ENCODE data around the gene CRIM1. TPM values are rescaled to one million over a fixed set of nuclear protein-coding genes. Genes with fewer than 3 reads are reported as not detected.

The CRIM1 gene
- total and polyA plus RNA-seq, 2 of the 8 experiments (the other 6 are each of a cell fraction or from before 2014, with no cell fraction given): 9.4 to 28.4 TPM

DNA sequence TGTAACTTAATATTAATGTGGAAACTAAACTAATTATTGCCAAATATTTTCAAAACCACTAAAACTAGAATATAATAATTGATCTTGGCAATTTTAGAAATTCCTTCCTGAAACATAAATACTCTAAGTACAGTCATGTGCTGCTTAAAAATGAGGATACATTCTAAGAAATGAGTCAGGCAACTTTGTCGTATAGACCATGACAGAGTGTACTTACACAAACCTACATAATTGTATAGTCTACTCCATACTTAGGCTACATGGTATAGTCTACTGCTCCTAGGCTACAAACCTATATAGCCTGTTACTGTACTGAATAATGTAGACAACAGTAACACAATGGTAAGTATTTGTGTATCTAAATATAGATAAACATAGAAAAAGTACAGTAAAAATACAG is 214.8 kb downstream of the CRIM1 start:
- H4K5ac ChIP-seq (ENCODE audit: insufficient read length, low read depth, low read length): no peak overlapping the region
- POLR2A ChIA-PET (ENCODE audit: partially characterized antibody): no interaction called here
- no peaks in the 10 kb centered on the region for H3K23me2 ChIP-seq (ENCODE audit: low read depth, low read length)
- H3K56ac ChIP-seq (replicated peaks; ENCODE audit: insufficient read length, low read depth, low read length): no peak overlapping the region
- H3K4me3 ChIP-seq (ENCODE audit: extremely low read depth in 1 of 4, insufficient read depth in 2 of 4, low read depth in 3 of 4, low read length in 4 of 4): no peak overlapping the region
- no peak overlapping the region for H3K18ac ChIP-seq (ENCODE audit: extremely low read depth, low read length)
- no peak overlapping the region for H2BK15ac ChIP-seq (ENCODE audit: low read length)
- H3K27ac ChIP-seq (ENCODE audit: low read depth, low read length): no peak overlapping the region
- TF ChIP-seq SIX5 (IDR thresholded peaks at IDR 0.05; ENCODE audit: low read depth, low read length): no peak
- no peak for TF ChIP-seq BACH1 (IDR thresholded peaks at IDR 0.05; ENCODE audit: low read length)
- no peak for TF ChIP-seq SRF (IDR thresholded peaks at IDR 0.05; ENCODE audit: low read depth, low read length)
- no peak for TF ChIP-seq CHD2 (IDR thresholded peaks at IDR 0.05; ENCODE audit: low read length)
- TF ChIP-seq PHF8 (conservative IDR thresholded peaks at IDR 0.05; ENCODE audit: low read depth, low read length): no peak
- no peak for TF ChIP-seq SIN3A (conservative IDR thresholded peaks at IDR 0.05 in 1 of 2, IDR thresholded peaks at IDR 0.05 in 1 of 2; ENCODE audit: low read depth in 1 of 2, low read length in 2 of 2)
- H3K4me1 ChIP-seq (replicated peaks in 1 of 4; ENCODE audit: control insufficient read depth in 3 of 4, insufficient read depth in 4 of 4, low read length in 3 of 4): peaks cover 0 to 3% (median 0%) of the 10 kb centered on the region in 4 experiments; a peak in 1 of 7 replicates
- H3K27me3 ChIP-seq (replicated peaks in 1 of 4; ENCODE audit: control insufficient read depth in 3 of 4, extremely low read depth in 1 of 4, insufficient read depth in 3 of 4, low read length in 3 of 4): no peaks in the 10 kb centered on the region
- CTCF ChIA-PET (ENCODE audit: partially characterized antibody): no interaction called here
- no peaks in the 10 kb centered on the region for H3K79me1 ChIP-seq (ENCODE audit: low read depth, low read length)
- H2AK5ac ChIP-seq (ENCODE audit: low read depth, low read length): no peak overlapping the region
- no peak overlapping the region for H2AFZ ChIP-seq (ENCODE audit: low read length)
- WGBS, 2 experiments (ENCODE audit: extremely low coverage in 1 of 2, insufficient coverage in 1 of 2, insufficient read length in 1 of 2, insufficient replicate concordance in 2 of 2, low coverage in 1 of 2, low lambda C conversion rate in 2 of 2, missing lambda C conversion rate in 1 of 2): 90% methylated on average over 1 of the region's 1 CpG; no CpG with 5 or more reads in 1 of the 2 experiments
- H3K9me3 ChIP-seq (ENCODE audit: insufficient read depth in 2 of 2, low read depth in 1 of 2, low read length in 1 of 2): no peaks in the 10 kb centered on the region
- no peak overlapping the region for H2BK20ac ChIP-seq (ENCODE audit: low read length)
- no peak overlapping the region for H3K4me2 ChIP-seq (ENCODE audit: insufficient read depth in 1 of 2, low read depth in 2 of 2, low read length in 2 of 2)
- H3K9ac ChIP-seq (replicated peaks in 1 of 4; ENCODE audit: extremely low read depth in 1 of 4, low read depth in 3 of 4, low read length in 3 of 4): no peak overlapping the region
- H3K14ac ChIP-seq (ENCODE audit: insufficient read length): no peak overlapping the region
- no peak overlapping the region for H3K4ac ChIP-seq (replicated peaks; ENCODE audit: insufficient read length, low read depth, low read length)
- H4K8ac ChIP-seq (ENCODE audit: extremely low read depth, insufficient read depth, low read length): no peak overlapping the region
- no peak overlapping the region for H4K91ac ChIP-seq (replicated peaks; ENCODE audit: insufficient read length, low read length)
- H2BK5ac ChIP-seq (ENCODE audit: low read depth, low read length): no peak overlapping the region
- no peak for DNase-seq (ENCODE audit: low read depth in 1 of 2, low spot score in 2 of 2)
- no peak overlapping the region for H3K23ac ChIP-seq (ENCODE audit: insufficient read length)
- H3K36me3 ChIP-seq (ENCODE audit: control insufficient read depth in 2 of 4, insufficient read depth in 4 of 4, low read length in 3 of 4): no peaks in the 10 kb centered on the region
- H3K79me2 ChIP-seq (ENCODE audit: control insufficient read depth in 1 of 2, insufficient read depth in 2 of 2, low read length in 2 of 2): no peaks in the 10 kb centered on the region
- no peaks in the 10 kb centered on the region for H4K20me1 ChIP-seq (replicated peaks in 1 of 2; ENCODE audit: control insufficient read depth in 1 of 2, insufficient read depth in 2 of 2, low read length in 2 of 2)
- no peak for FAIRE-seq
- no peak overlapping the region for H2BK120ac ChIP-seq (replicated peaks; ENCODE audit: low read depth, low read length)
- H2BK12ac ChIP-seq (ENCODE audit: low read depth, low read length): no peak overlapping the region
